SK-N-SH (cell line): ENCODE data around the gene GRIA1. TPM values are rescaled to one million over a fixed set of nuclear protein-coding genes. Genes with fewer than 3 reads are reported as not detected.

ENCODE experiments used
- CTCF ChIA-PET: fragments of 300-600, 350-600 bp; formaldehyde crosslinking; extraction: SDS; loops from one replicate; lab custom pipeline; 2021; lab: Yijun Ruan, JAX
- POLR2A ChIA-PET: fragments of 350-600 bp; sonication (Branson Sonifier 250); formaldehyde crosslinking; extraction: SDS; loops from one replicate; lab custom pipeline; 2020; ENCODE audit warnings: antibody characterized with exemption, inconsistent platforms; lab: Yijun Ruan, JAX
- DNase-seq: peaks from one replicate; pipeline ENCODE4 v3.0.0; 2012
- H2AFZ ChIP-seq: fragments of 200-600 bp; sonication (generic); 2 replicates; pipeline ENCODE4 v1.8.1; 2016; ENCODE audit warnings: antibody characterized with exemption, mild to moderate bottlenecking, low read depth
- H3F3A ChIP-seq: fragments of 200-600 bp; sonication (generic); replicated peaks from 2 replicates; pipeline ENCODE3; 2016; ENCODE audit warnings: antibody characterized with exemption, mild to moderate bottlenecking; ENCODE audit not compliant: insufficient read depth
- H3K27ac ChIP-seq, 2 experiments: fragments of 200-500 bp in 1 of 2; fragments of 200-600 bp in 1 of 2; sonication (Bioruptor generic) in 1 of 2; sonication (generic), shearing (Covaris generic) in 1 of 2; 2 replicates each; pipeline versions ENCODE4 v1.5.1 to v1.6.1; 2014 to 2016; ENCODE audit warnings: low read depth in 2 of 2, inconsistent platforms in 1 of 2, low read length in 1 of 2, mild to moderate bottlenecking in 1 of 2, mixed read lengths in 1 of 2
- H3K27me3 ChIP-seq: fragments of 200-600 bp; sonication (generic), shearing (Covaris generic); 2 replicates; pipeline ENCODE4 v1.6.1; 2016; ENCODE audit warnings: mixed run types; ENCODE audit not compliant: insufficient read depth
- H3K36me3 ChIP-seq, 2 experiments: fragments of 200-500 bp in 1 of 2; fragments of 200-600 bp in 1 of 2; sonication (Bioruptor generic) in 1 of 2; sonication (generic) in 1 of 2; replicated peaks in 1 of 2; 2 replicates each; pipeline versions ENCODE3 to v1.5.1; 2014 to 2016; ENCODE audit warnings: low read length in 1 of 2, mild to moderate bottlenecking in 1 of 2; ENCODE audit not compliant: insufficient read depth in 2 of 2, control insufficient read depth in 1 of 2
- H3K4me1 ChIP-seq, 2 experiments: fragments of 200-500 bp in 1 of 2; fragments of 200-600 bp in 1 of 2; sonication (Bioruptor generic) in 1 of 2; sonication (generic), shearing (Covaris generic) in 1 of 2; 2 replicates each; pipeline versions ENCODE4 v1.5.1 to v1.6.1; 2014 to 2016; ENCODE audit warnings: low read depth in 1 of 2, low read length in 1 of 2, mixed run types in 1 of 2; ENCODE audit not compliant: insufficient read depth in 2 of 2, control insufficient read depth in 1 of 2
- H3K4me2 ChIP-seq: fragments of 200-600 bp; sonication (generic), shearing (Covaris generic); 2 replicates; pipeline ENCODE4 v1.6.1; 2017; ENCODE audit warnings: mixed run types
- H3K4me3 ChIP-seq, 2 experiments: fragments of 200-500 bp in 1 of 2; fragments of 200-600 bp in 1 of 2; sonication (Bioruptor generic) in 1 of 2; sonication (generic), shearing (Covaris generic) in 1 of 2; 2 replicates each; pipeline versions ENCODE4 v1.5.1 to v1.8.1; 2014 to 2016; ENCODE audit warnings: low read depth in 2 of 2, inconsistent platforms in 1 of 2, low read length in 1 of 2, mild to moderate bottlenecking in 1 of 2, mixed read lengths in 1 of 2, moderate library complexity in 1 of 2
- H3K79me2 ChIP-seq: fragments of 200-600 bp; sonication (generic); 2 replicates; pipeline ENCODE4 v1.8.1; 2017; ENCODE audit warnings: mild to moderate bottlenecking; ENCODE audit not compliant: insufficient read depth
- H3K9ac ChIP-seq: fragments of 200-600 bp; sonication (generic); 2 replicates; pipeline ENCODE4 v1.6.1; 2017; ENCODE audit warnings: mixed run types
- H3K9me2 ChIP-seq: fragments of 200-600 bp; sonication (generic); 2 replicates; pipeline ENCODE4 v1.6.1; 2017; ENCODE audit warnings: mixed run types
- H3K9me3 ChIP-seq: fragments of 200-600 bp; sonication (generic); 2 replicates; pipeline ENCODE4 v1.6.1; 2017; ENCODE audit warnings: mixed run types, mild to moderate bottlenecking, moderate library complexity
- H4K20me1 ChIP-seq: fragments of 200-600 bp; sonication (generic); 2 replicates; pipeline ENCODE4 v1.6.1; 2017; ENCODE audit warnings: mild to moderate bottlenecking, mixed run types; ENCODE audit not compliant: insufficient read depth
- CHD2 ChIP-seq: fragments of 150-350 bp; IDR thresholded peaks from 2 replicates; pipeline ENCODE4 v1.6.1; 2018; ENCODE audit warnings: low read length; ENCODE audit not compliant: partially characterized antibody
- EP300 ChIP-seq, 2 experiments: IDR thresholded peaks; 2 replicates each; pipeline versions ENCODE4 v1.4.0 to v1.6.1; 2012; ENCODE audit warnings: borderline replicate concordance in 1 of 2, low read depth in 1 of 2, low read length in 1 of 2
- FOSL2 ChIP-seq: IDR thresholded peaks from 2 replicates; pipeline ENCODE4 v1.4.0; 2012; ENCODE audit warnings: low read depth, mild to moderate bottlenecking, moderate library complexity, borderline replicate concordance
- FOXJ3 ChIP-seq: sonication (generic); formaldehyde crosslinking; IDR thresholded peaks from 2 replicates; pipeline ENCODE4 v1.5.1; 2020; ENCODE audit warnings: mild to moderate bottlenecking, missing genetic modification reagents
- FOXM1 ChIP-seq: IDR thresholded peaks from 2 replicates; pipeline ENCODE4 v1.4.0; 2012; ENCODE audit warnings: low read depth, mild to moderate bottlenecking
- MEF2A ChIP-seq: IDR thresholded peaks from 2 replicates; pipeline ENCODE4 v1.4.0; 2012; ENCODE audit warnings: low read depth, borderline replicate concordance
- MXI1 ChIP-seq: IDR thresholded peaks from 2 replicates; pipeline ENCODE4 v1.6.1; 2012; ENCODE audit warnings: mild to moderate bottlenecking, low read depth, low read length, improper control_type of control experiment
- NFIC ChIP-seq: IDR thresholded peaks from 2 replicates; pipeline ENCODE4 v1.4.0; 2012; ENCODE audit warnings: borderline replicate concordance
- NRF1 ChIP-seq: IDR thresholded peaks from 2 replicates; pipeline ENCODE4 v1.6.1; 2012; ENCODE audit warnings: low read depth, mild to moderate bottlenecking, low read length
- POLR2AphosphoS5 ChIP-seq: IDR thresholded peaks from 2 replicates; pipeline ENCODE4 v1.6.1; 2012; ENCODE audit warnings: low read depth, low read length
- RCOR1 ChIP-seq: fragments of 150-350 bp; IDR thresholded peaks from 2 replicates; pipeline ENCODE4 v1.6.1; 2017; ENCODE audit warnings: antibody characterized with exemption, low read length
- RXRA ChIP-seq: IDR thresholded peaks from 2 replicates; pipeline ENCODE4 v1.4.0; 2012; ENCODE audit warnings: low read depth, mild to moderate bottlenecking, borderline replicate concordance
- TCF12 ChIP-seq: IDR thresholded peaks from 2 replicates; pipeline ENCODE4 v1.4.0; 2012
- TEAD4 ChIP-seq: IDR thresholded peaks from 2 replicates; pipeline ENCODE4 v1.4.0; 2012; ENCODE audit warnings: mild to moderate bottlenecking, borderline replicate concordance; ENCODE audit not compliant: insufficient read depth
- YY1 ChIP-seq: IDR thresholded peaks from 2 replicates; pipeline ENCODE4 v1.4.0; 2012; ENCODE audit warnings: low read depth, mild to moderate bottlenecking
- WGBS: methylation state at CpG from one replicate; pipeline ENCODE4 v1.1.6; 2017; ENCODE audit warnings: low lambda C conversion rate; 5-methylcytosine and 5-hydroxymethylcytosine counted together
- polyA plus RNA-seq, 3 experiments: library from polyadenylated mRNA; depleted of rRNA; stranded (reverse); fragments of >200 nt; gene quantifications; 2 replicates each; pipeline ENCODE4 v1.2.3, GENCODE V29; 2012
- TF ChIP-seq, protein P1 (sequence below): fragments of 150-350 bp; IDR thresholded peaks from 2 replicates; pipeline ENCODE4 v1.6.1; 2016; ENCODE audit warnings: mild to moderate bottlenecking, low read depth, low read length
- TF ChIP-seq, protein P2 (sequence below): fragments of 150-350 bp; IDR thresholded peaks from 2 replicates; pipeline ENCODE4 v1.6.1; 2017; ENCODE audit warnings: antibody characterized with exemption, low read length, low read depth, borderline replicate concordance
- TF ChIP-seq, protein P3 (sequence below): IDR thresholded peaks from 2 replicates; pipeline ENCODE4 v1.4.0; 2012; ENCODE audit warnings: low read depth, borderline replicate concordance
- TF ChIP-seq, protein P4 (sequence below): IDR thresholded peaks from 2 replicates; pipeline ENCODE4; 2012
- TF ChIP-seq, protein P5 (sequence below): IDR thresholded peaks from 2 replicates; pipeline ENCODE4 v1.4.0; 2012; ENCODE audit warnings: low read depth

GRIA1 gene
- polyA plus RNA-seq, 1 of the 3 experiments (the other 2 are of a cell fraction), result 0.35 TPM

- H3K4me3 ChIP-seq, result no peak overlapping the region
- DNase-seq, result no peak
- ChIA-PET CTCF (no interaction called here), POLR2A (no interaction called here)
- peaks cover 0 to 4% of the 10 kb centered on the region in 2 experiments; a peak in 2 of 4 replicates for H3K4me1 ChIP-seq
- H3K9me3 ChIP-seq, result no peaks in the 10 kb centered on the region
- TF ChIP-seq TCF12 (no peak), YY1 (no peak), EP300 (IDR thresholded peaks at IDR 0.05; ENCODE audit: borderline replicate concordance in 1 of 2, low read depth in 1 of 2, low read length in 1 of 2) (no peak), MEF2A (no peak), FOXJ3 (no peak), NRF1 (no peak)
- TF ChIP-seq, protein P1, sequence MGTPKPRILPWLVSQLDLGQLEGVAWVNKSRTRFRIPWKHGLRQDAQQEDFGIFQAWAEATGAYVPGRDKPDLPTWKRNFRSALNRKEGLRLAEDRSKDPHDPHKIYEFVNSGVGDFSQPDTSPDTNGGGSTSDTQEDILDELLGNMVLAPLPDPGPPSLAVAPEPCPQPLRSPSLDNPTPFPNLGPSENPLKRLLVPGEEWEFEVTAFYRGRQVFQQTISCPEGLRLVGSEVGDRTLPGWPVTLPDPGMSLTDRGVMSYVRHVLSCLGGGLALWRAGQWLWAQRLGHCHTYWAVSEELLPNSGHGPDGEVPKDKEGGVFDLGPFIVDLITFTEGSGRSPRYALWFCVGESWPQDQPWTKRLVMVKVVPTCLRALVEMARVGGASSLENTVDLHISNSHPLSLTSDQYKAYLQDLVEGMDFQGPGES, result no peak
- TF ChIP-seq, protein P2, sequence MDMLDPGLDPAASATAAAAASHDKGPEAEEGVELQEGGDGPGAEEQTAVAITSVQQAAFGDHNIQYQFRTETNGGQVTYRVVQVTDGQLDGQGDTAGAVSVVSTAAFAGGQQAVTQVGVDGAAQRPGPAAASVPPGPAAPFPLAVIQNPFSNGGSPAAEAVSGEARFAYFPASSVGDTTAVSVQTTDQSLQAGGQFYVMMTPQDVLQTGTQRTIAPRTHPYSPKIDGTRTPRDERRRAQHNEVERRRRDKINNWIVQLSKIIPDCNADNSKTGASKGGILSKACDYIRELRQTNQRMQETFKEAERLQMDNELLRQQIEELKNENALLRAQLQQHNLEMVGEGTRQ, result no peak
- H3K4me2 ChIP-seq, result no peak overlapping the region
- no peak overlapping the region for H2AFZ ChIP-seq
- H3K27me3 ChIP-seq, result no peaks in the 10 kb centered on the region
- H3K27ac ChIP-seq, result no peak overlapping the region
- H3F3A ChIP-seq, result no peaks in the 10 kb centered on the region
- H3K79me2 ChIP-seq, result no peaks in the 10 kb centered on the region
- no peaks in the 10 kb centered on the region for H4K20me1 ChIP-seq
- no peaks in the 10 kb centered on the region for H3K36me3 ChIP-seq
- H3K9ac ChIP-seq, result no peak overlapping the region
- H3K9me2 ChIP-seq, result no peaks in the 10 kb centered on the region
These were observed 301.8 kb downstream of the GRIA1 start for GRCh38 chr5:153792305-153792704.

- no peak overlapping the region for H3K4me2 ChIP-seq
- no peaks in the 10 kb centered on the region for H3K9me2 ChIP-seq
- no peaks in the 10 kb centered on the region for H3F3A ChIP-seq
- DNase-seq, result no peak
- TF ChIP-seq, protein P3, sequence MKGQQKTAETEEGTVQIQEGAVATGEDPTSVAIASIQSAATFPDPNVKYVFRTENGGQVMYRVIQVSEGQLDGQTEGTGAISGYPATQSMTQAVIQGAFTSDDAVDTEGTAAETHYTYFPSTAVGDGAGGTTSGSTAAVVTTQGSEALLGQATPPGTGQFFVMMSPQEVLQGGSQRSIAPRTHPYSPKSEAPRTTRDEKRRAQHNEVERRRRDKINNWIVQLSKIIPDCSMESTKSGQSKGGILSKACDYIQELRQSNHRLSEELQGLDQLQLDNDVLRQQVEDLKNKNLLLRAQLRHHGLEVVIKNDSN, result no peak
- TF ChIP-seq POLR2AphosphoS5 (no peak), YY1 (no peak), CHD2 (no peak), FOXM1 (no peak), NFIC (no peak), NRF1 (no peak), FOSL2 (no peak), TEAD4 (no peak), RXRA (no peak), FOXJ3 (no peak), RCOR1 (no peak), TCF12 (no peak), EP300 (IDR thresholded peaks at IDR 0.05; ENCODE audit: borderline replicate concordance in 1 of 2, low read depth in 1 of 2, low read length in 1 of 2) (no peak), MXI1 (no peak)
- TF ChIP-seq, protein P4, sequence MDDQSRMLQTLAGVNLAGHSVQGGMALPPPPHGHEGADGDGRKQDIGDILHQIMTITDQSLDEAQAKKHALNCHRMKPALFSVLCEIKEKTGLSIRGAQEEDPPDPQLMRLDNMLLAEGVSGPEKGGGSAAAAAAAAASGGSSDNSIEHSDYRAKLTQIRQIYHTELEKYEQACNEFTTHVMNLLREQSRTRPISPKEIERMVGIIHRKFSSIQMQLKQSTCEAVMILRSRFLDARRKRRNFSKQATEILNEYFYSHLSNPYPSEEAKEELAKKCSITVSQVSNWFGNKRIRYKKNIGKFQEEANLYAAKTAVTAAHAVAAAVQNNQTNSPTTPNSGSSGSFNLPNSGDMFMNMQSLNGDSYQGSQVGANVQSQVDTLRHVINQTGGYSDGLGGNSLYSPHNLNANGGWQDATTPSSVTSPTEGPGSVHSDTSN, result no peak
- TF ChIP-seq, protein P5, sequence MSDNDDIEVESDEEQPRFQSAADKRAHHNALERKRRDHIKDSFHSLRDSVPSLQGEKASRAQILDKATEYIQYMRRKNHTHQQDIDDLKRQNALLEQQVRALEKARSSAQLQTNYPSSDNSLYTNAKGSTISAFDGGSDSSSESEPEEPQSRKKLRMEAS, result no peak
- peaks cover 0 to 9% of the 10 kb centered on the region in 2 experiments; a peak in 2 of 4 replicates for H3K4me1 ChIP-seq
- H3K4me3 ChIP-seq, result no peak overlapping the region
- H2AFZ ChIP-seq, result no peak overlapping the region
- no CpG with 5 or more reads among the region's 1 CpG for WGBS
- no peak overlapping the region for H3K9ac ChIP-seq
- H3K27me3 ChIP-seq, result no peaks in the 10 kb centered on the region
- POLR2A ChIA-PET, result no interaction called here
- no peaks in the 10 kb centered on the region for H3K79me2 ChIP-seq
- CTCF ChIA-PET, result no interaction called here
- no peaks in the 10 kb centered on the region for H3K9me3 ChIP-seq
- no peaks in the 10 kb centered on the region for H4K20me1 ChIP-seq
- H3K27ac ChIP-seq, result no peak overlapping the region
- H3K36me3 ChIP-seq, result no peaks in the 10 kb centered on the region
These were observed 303.2 kb downstream of the GRIA1 start for GRCh38 chr5:153793699-153794098.
